Measurements from ENCODE around the gene C1orf87.
A peak's percentile ranks its signal among the peaks of the same experiment; 100 is the strongest.

Gene C1orf87

GRCh38 chr1:59990470-59990869 lies 83.1 kb downstream of the C1orf87 start:
- ATAC-seq = no peak

More at GRCh38 chr1:59990470-59990869, 83.1 kb downstream of the C1orf87 start:
- TF ChIP-seq ESRRG (CRISPR knock-in tag; IDR thresholded peaks at IDR 0.05) (no peak), ZNF565 (CRISPR knock-in tag; conservative IDR thresholded peaks at IDR 0.05; ENCODE audit: low read depth) (no peak), ZFP30 (CRISPR knock-in tag; IDR thresholded peaks at IDR 0.05) (no peak), CSRNP3 (CRISPR knock-in tag; IDR thresholded peaks at IDR 0.05) (no peak), TCF4 (CRISPR knock-in tag; IDR thresholded peaks at IDR 0.05; ENCODE audit: borderline replicate concordance) (peak; percentile 89), OSR1 (CRISPR knock-in tag; IDR thresholded peaks at IDR 0.05) (no peak), ZC3H10 (CRISPR knock-in tag; IDR thresholded peaks at IDR 0.05) (no peak), CREB5 (CRISPR knock-in tag; IDR thresholded peaks at IDR 0.05; ENCODE audit: low read depth) (no peak), TSHZ2 (CRISPR knock-in tag; IDR thresholded peaks at IDR 0.05) (0 out of 2 replicates have a peak, but pooled peaks have one; percentile 51), ARNTL (CRISPR knock-in tag; IDR thresholded peaks at IDR 0.05; ENCODE audit: borderline replicate concordance, low read depth) (no peak), POU6F1 (CRISPR knock-in tag; IDR thresholded peaks at IDR 0.05; ENCODE audit: borderline replicate concordance, low read depth) (no peak), TOX (CRISPR knock-in tag; IDR thresholded peaks at IDR 0.05; ENCODE audit: borderline replicate concordance) (no peak), ZNF70 (CRISPR knock-in tag; IDR thresholded peaks at IDR 0.05) (no peak), BACH2 (CRISPR knock-in tag; IDR thresholded peaks at IDR 0.05; ENCODE audit: borderline replicate concordance) (no peak), ZNF8 (CRISPR knock-in tag; IDR thresholded peaks at IDR 0.05) (0 out of 2 replicates have a peak, but pooled peaks have one; percentile 41), PPARA (CRISPR knock-in tag; IDR thresholded peaks at IDR 0.05; ENCODE audit: borderline replicate concordance) (no peak), PATZ1 (CRISPR knock-in tag; IDR thresholded peaks at IDR 0.05; ENCODE audit: borderline replicate concordance) (no peak), ISL1 (CRISPR knock-in tag; IDR thresholded peaks at IDR 0.05) (no peak), RARB (CRISPR knock-in tag; IDR thresholded peaks at IDR 0.05) (no peak), ZFP3 (CRISPR knock-in tag; IDR thresholded peaks at IDR 0.05) (no peak), SNAI2 (CRISPR knock-in tag; IDR thresholded peaks at IDR 0.05) (no peak), GLIS3 (CRISPR knock-in tag; IDR thresholded peaks at IDR 0.05) (no peak), CSDC2 (CRISPR knock-in tag; IDR thresholded peaks at IDR 0.05) (no peak)

Measured in SK-N-SH treated with all-trans-retinoic acid at 6 μM for 48 hours (cell line).